ENCODE data around the gene TGM3. TPM values are rescaled to one million over a fixed set of nuclear protein-coding genes. Genes with fewer than 3 reads are reported as not detected.

The TGM3 gene
- total RNA-seq, 1 donor from 2014 or later, result not detected

DNA sequence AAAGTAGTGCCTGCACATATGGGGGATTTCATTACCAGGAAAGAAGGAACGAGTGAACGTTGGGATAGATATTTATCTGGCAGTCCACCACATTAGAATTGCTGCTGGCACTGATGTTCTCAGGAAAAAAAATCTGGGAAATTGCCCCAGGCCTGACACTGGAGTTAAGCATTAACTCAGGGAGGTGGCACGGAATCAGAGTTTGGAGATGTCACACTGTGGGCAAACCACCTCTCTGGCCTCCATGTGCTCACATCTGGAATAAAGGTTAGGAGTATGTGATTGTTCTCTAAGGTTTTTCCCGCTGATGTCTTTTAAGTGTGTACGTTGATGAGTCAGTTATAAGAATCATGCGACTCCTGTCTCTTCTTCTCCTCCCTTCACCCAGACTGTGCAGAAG is 7.9 kb downstream of the TGM3 start:
- Histone ChIP-seq H3K36me3 (no peaks in the 10 kb centered on the region), H3K4me1 (no peaks in the 10 kb centered on the region), H3K4me3 (no peak overlapping the region), H3K27me3 (no peaks in the 10 kb centered on the region), H3K27ac (no peak overlapping the region), H3K9me3 (no peaks in the 10 kb centered on the region)
- DNase-seq (ENCODE audit: low spot score in 2 of 2), result no peak
- intact Hi-C loops (cut with DNase I), result no loop called here
- TF ChIP-seq, protein P1, sequence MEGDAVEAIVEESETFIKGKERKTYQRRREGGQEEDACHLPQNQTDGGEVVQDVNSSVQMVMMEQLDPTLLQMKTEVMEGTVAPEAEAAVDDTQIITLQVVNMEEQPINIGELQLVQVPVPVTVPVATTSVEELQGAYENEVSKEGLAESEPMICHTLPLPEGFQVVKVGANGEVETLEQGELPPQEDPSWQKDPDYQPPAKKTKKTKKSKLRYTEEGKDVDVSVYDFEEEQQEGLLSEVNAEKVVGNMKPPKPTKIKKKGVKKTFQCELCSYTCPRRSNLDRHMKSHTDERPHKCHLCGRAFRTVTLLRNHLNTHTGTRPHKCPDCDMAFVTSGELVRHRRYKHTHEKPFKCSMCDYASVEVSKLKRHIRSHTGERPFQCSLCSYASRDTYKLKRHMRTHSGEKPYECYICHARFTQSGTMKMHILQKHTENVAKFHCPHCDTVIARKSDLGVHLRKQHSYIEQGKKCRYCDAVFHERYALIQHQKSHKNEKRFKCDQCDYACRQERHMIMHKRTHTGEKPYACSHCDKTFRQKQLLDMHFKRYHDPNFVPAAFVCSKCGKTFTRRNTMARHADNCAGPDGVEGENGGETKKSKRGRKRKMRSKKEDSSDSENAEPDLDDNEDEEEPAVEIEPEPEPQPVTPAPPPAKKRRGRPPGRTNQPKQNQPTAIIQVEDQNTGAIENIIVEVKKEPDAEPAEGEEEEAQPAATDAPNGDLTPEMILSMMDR (IDR thresholded peaks at IDR 0.05), result no peak

DNA sequence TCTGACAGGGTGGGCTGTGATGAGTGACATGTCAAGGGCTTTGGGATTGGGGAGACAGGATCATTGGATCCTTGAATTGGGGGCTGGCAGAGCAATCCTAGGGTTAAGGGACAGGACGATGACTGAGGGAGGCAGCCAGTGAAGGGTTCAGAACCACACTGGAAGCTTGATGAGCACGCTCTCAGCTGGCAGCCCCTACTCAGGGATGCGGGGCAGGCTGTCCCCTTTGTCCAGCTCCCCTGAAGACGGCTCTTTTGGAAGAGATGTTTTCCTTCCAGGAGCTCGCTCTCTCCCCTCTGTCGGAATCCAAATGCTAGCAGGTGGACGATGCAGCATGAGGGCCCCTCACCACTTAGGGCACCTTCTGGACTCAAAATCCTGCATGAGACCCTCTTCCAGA is 8.4 kb downstream of the TGM3 start:
- intact Hi-C loops (cut with DNase I), result no loop called here
- no peak overlapping the region for H3K27ac ChIP-seq
- DNase-seq (ENCODE audit: low spot score in 2 of 2), result no peak
- H3K9me3 ChIP-seq, result no peaks in the 10 kb centered on the region
- no peak overlapping the region for H3K4me3 ChIP-seq
- TF ChIP-seq, protein P1 (IDR thresholded peaks at IDR 0.05), result no peak
- no peaks in the 10 kb centered on the region for H3K27me3 ChIP-seq
- no peaks in the 10 kb centered on the region for H3K36me3 ChIP-seq
- no peaks in the 10 kb centered on the region for H3K4me1 ChIP-seq

DNA sequence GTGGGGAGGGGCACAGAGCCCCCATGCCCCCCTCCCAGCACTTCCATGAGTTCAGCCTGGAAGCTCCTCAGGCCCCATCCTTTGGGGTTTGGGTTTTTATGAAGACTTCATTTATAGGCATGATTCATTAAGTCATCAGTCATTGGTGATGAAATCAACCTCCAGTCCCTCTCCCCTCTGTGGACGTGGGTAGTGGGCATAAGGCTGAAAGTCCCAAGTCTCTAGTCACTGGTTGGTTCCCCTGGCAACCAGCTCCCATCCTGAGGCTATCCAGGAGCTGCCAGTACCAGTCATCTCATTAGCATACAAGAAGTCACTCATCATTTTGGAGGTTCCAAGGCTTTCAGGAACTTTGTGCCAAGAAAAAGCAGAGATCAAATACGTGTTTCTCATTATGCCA is 9.2 kb downstream of the TGM3 start:
- Histone ChIP-seq H3K27ac (no peak overlapping the region), H3K27me3 (no peaks in the 10 kb centered on the region), H3K4me3 (no peak overlapping the region), H3K36me3 (no peaks in the 10 kb centered on the region), H3K9me3 (no peaks in the 10 kb centered on the region), H3K4me1 (no peaks in the 10 kb centered on the region)
- DNase-seq (ENCODE audit: low spot score in 2 of 2), result no peak
- TF ChIP-seq, protein P1 (IDR thresholded peaks at IDR 0.05), result no peak
- intact Hi-C loops (cut with DNase I), result no loop called here

DNA sequence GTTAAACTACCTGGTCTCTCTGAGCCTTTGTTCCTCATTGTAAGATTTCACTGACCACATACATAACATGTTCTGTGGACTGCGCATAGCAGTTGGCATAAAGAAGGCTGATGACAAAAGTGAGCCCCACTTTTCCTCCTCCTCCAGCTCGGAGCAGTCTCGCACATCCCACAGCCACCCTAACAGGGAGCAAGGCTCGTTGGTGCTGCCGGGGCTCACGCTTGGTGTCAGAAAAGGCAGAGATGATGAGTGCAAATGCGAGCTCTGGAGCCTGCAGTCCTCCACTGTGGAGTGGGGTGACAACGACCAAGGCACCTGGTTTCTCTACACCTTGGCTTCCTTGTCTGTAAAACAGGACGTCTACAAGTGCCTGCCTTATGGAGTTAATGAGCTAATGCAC is 9.7 kb downstream of the TGM3 start:
- Histone ChIP-seq H3K27ac (no peak overlapping the region), H3K4me3 (no peak overlapping the region), H3K9me3 (no peaks in the 10 kb centered on the region), H3K36me3 (no peaks in the 10 kb centered on the region), H3K4me1 (no peaks in the 10 kb centered on the region), H3K27me3 (no peaks in the 10 kb centered on the region)
- TF ChIP-seq, protein P1 (IDR thresholded peaks at IDR 0.05), result no peak
- intact Hi-C loops (cut with DNase I), result no loop called here
- no peak for DNase-seq (ENCODE audit: low spot score in 2 of 2)

DNA sequence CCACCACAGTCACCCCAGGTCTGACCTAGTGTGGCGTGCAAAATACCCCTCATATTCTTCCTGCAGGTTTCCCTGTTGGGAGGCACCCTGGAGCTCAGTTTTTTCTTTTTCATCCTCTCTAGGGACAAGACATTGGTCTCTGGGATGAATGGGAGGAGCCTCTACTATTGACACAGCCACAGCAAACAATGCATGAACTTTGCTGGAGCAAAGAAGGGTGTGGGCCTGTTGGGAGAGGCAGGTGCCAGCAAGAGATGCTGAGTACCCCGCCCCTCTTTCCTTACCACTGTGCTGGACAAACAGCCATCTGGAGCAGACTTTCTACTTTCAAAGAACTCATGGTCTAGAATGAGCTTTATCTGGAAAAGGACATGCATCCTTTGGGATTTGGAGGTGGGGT is 10.1 kb downstream of the TGM3 start:
- Histone ChIP-seq H3K4me1 (no peaks in the 10 kb centered on the region), H3K9me3 (no peaks in the 10 kb centered on the region), H3K27ac (no peak overlapping the region), H3K4me3 (no peak overlapping the region), H3K27me3 (no peaks in the 10 kb centered on the region), H3K36me3 (no peaks in the 10 kb centered on the region)
- no peak for DNase-seq (ENCODE audit: low spot score in 2 of 2)
- TF ChIP-seq, protein P1 (IDR thresholded peaks at IDR 0.05), result no peak
- intact Hi-C loops (cut with DNase I), result no loop called here

DNA sequence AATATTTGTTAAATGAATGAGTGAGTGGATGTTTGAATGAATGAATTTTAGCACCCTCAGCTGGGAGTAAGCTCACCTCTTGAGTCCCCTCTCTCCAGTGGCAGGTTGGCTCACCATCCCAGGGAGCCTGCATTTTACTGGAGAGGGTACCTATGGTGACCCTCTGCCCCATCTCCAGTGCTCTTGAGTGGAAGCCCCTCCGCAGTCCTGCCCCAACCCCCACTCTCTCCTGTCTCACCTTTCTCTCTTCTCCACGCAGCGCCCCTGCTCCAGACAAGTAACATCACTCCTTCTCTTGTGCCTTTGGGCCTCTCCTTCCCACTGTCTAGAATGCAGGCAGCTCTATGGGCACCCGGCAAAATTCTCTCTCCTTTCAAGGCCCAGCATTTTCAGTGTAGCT is 11.3 kb downstream of the TGM3 start:
- H3K27me3 ChIP-seq, result no peaks in the 10 kb centered on the region
- TF ChIP-seq, protein P1 (IDR thresholded peaks at IDR 0.05), result no peak
- intact Hi-C loops (cut with DNase I), result no loop called here
- H3K9me3 ChIP-seq, result no peaks in the 10 kb centered on the region
- no peak overlapping the region for H3K4me3 ChIP-seq
- no peak overlapping the region for H3K27ac ChIP-seq
- no peaks in the 10 kb centered on the region for H3K36me3 ChIP-seq
- no peaks in the 10 kb centered on the region for H3K4me1 ChIP-seq
- no peak for DNase-seq (ENCODE audit: low spot score in 2 of 2)
